Measurements from ENCODE around the gene PLA2G15. TPM values are rescaled to one million over a fixed set of nuclear protein-coding genes. Genes with fewer than 3 reads are reported as not detected.

The PLA2G15 gene
- total and polyA plus RNA-seq, 11 donors, result 25.8 to 68.0 (median 45.4) TPM

DNA sequence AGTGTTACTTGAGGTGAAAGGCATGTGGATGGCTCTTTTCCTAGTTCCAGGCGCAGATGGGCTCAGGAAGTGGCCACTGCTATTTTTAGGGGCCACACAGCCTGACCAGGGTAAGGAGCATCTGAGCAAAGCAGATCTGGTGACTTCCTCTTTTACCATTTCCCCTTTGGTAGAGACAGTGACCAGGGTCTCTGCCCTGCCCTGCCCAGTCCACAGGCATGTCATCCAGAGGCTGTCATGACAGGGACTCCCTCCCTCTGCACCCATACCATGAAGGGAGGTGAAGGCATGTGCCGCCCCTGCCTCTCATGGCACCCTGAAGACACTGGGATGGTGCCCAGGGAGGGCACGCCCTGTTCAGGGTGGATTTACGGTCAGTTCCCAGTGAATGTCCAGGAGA is 2.2 kb downstream of the PLA2G15 start:
- no peaks in the 10 kb centered on the region for H3K27me3 ChIP-seq
- H3K4me1 ChIP-seq, result peaks cover 4 to 74% (median 54%) of the 10 kb centered on the region in 12 donors
- no peaks in the 10 kb centered on the region for H3K9me3 ChIP-seq
- peak in 4 of 5 donors; percentile 22 to 62 (median 44) for DNase-seq
- peaks cover 0 to 40% (median 26%) of the 10 kb centered on the region in 9 donors for H3K36me3 ChIP-seq
- 64 to 78% (median 68%) methylated on average over 4 of the region's 4 CpGs for WGBS, 4 donors
- intact Hi-C loops (cut with DNase I), result loop anchor here in 4 of 10 donors (5.0 to 10.0 kb wide), 2 partner anchors 65 to 1277 kb away; partner anchors contain the start of genes PRMT7 (in 3 of the 4) and SLC7A6OS (in 3 of the 4)
- peak overlapping the region; percentile 59 to 97 (median 87) for H3K27ac ChIP-seq
- ATAC-seq, result peak in 2 of 4 donors; percentile 14 to 17
- H3K4me3 ChIP-seq, result peak overlapping the region in 6 of 12 donors; percentile 9 to 96 (median 49)
- no peak for TF ChIP-seq POLR2A (IDR thresholded peaks at IDR 0.05)
- TF ChIP-seq, protein P1, sequence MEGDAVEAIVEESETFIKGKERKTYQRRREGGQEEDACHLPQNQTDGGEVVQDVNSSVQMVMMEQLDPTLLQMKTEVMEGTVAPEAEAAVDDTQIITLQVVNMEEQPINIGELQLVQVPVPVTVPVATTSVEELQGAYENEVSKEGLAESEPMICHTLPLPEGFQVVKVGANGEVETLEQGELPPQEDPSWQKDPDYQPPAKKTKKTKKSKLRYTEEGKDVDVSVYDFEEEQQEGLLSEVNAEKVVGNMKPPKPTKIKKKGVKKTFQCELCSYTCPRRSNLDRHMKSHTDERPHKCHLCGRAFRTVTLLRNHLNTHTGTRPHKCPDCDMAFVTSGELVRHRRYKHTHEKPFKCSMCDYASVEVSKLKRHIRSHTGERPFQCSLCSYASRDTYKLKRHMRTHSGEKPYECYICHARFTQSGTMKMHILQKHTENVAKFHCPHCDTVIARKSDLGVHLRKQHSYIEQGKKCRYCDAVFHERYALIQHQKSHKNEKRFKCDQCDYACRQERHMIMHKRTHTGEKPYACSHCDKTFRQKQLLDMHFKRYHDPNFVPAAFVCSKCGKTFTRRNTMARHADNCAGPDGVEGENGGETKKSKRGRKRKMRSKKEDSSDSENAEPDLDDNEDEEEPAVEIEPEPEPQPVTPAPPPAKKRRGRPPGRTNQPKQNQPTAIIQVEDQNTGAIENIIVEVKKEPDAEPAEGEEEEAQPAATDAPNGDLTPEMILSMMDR (IDR thresholded peaks at IDR 0.05), result no peak

GRCh38 chr16:68247932-68248331 is 2.8 kb downstream of the PLA2G15 start:
- no peak for TF ChIP-seq POLR2A (IDR thresholded peaks at IDR 0.05)
- TF ChIP-seq, protein P1 (IDR thresholded peaks at IDR 0.05), result no peak
- peaks cover 0 to 45% (median 29%) of the 10 kb centered on the region in 9 donors for H3K36me3 ChIP-seq
- ATAC-seq, result peak in 2 of 4 donors; percentile 2 to 6
- peak in 1 of 5 donors; percentile 48 for DNase-seq
- no peaks in the 10 kb centered on the region for H3K9me3 ChIP-seq
- H3K4me3 ChIP-seq, result peak overlapping the region in 4 of 12 donors; percentile 9 to 96 (median 49)
- peak overlapping the region; percentile 59 to 97 (median 87) for H3K27ac ChIP-seq
- WGBS, 4 donors, result 63 to 72% (median 68%) methylated on average over 3 to 4 of the region's 4 CpGs
- no peaks in the 10 kb centered on the region for H3K27me3 ChIP-seq
- intact Hi-C loops (cut with DNase I), result loop anchor here in 4 of 10 donors (5.0 to 10.0 kb wide), 2 partner anchors 64 to 1277 kb away; partner anchors contain the start of genes PRMT7 (in 3 of the 4) and SLC7A6OS (in 3 of the 4)
- peaks cover 7 to 79% (median 58%) of the 10 kb centered on the region in 12 donors for H3K4me1 ChIP-seq

- intact Hi-C loops (cut with DNase I), result loop anchor here in 4 of 10 donors (5.0 to 10.0 kb wide), 2 partner anchors 63 to 1275 kb away; partner anchors contain the start of genes PRMT7 (in 3 of the 4) and SLC7A6OS (in 3 of the 4)
- no peak overlapping the region for H3K4me3 ChIP-seq
- H3K27me3 ChIP-seq, result no peaks in the 10 kb centered on the region
- ATAC-seq, result no peak
- no peak for DNase-seq
- no peaks in the 10 kb centered on the region for H3K9me3 ChIP-seq
- H3K36me3 ChIP-seq, result peaks cover 0 to 59% (median 43%) of the 10 kb centered on the region in 9 donors
- peak overlapping the region in 11 of 12 donors; percentile 70 to 97 (median 87) for H3K27ac ChIP-seq
- WGBS, 4 donors, result 70 to 78% (median 75%) methylated on average over 4 of the region's 4 CpGs
- peaks cover 8 to 86% (median 65%) of the 10 kb centered on the region in 12 donors for H3K4me1 ChIP-seq
- TF ChIP-seq POLR2A (IDR thresholded peaks at IDR 0.05), result no peak
- TF ChIP-seq, protein P1 (IDR thresholded peaks at IDR 0.05), result no peak
Measured at GRCh38 chr16:68249371-68249770, 4.2 kb downstream of the PLA2G15 start.

GRCh38 chr16:68250951-68251350 is 5.8 kb downstream of the PLA2G15 start:
- Histone ChIP-seq H3K27me3 (no peaks in the 10 kb centered on the region), H3K4me3 (no peak overlapping the region), H3K9me3 (no peaks in the 10 kb centered on the region), H3K4me1 (peaks cover 6 to 93% (median 56%) of the 10 kb centered on the region in 12 donors), H3K36me3 (peaks cover 0 to 74% (median 59%) of the 10 kb centered on the region in 9 donors), H3K27ac (peak overlapping the region; percentile 72 to 97 (median 88))
- DNase-seq (no peak), ATAC-seq (no peak)
- TF ChIP-seq, protein P1 (IDR thresholded peaks at IDR 0.05), result no peak
- no peak for TF ChIP-seq POLR2A (IDR thresholded peaks at IDR 0.05)
- WGBS, 4 donors, result 78 to 82% (median 81%) methylated on average over 6 of the region's 6 CpGs
- intact Hi-C loops (cut with DNase I), result no loop called here
